Astrocyte of the spinal cord (primary cell): ENCODE data around the gene IGFL3.
A peak's percentile ranks its signal among the peaks of the same experiment; 100 is the strongest.
"Not testable (repeated sequence)": the region's sequence is repeated elsewhere in the genome, so short reads cannot be mapped to it uniquely, and the experiment has no call there.

Experiments
- DNase-seq: peaks from one replicate; pipeline ENCODE4 v3.0.0; 2011; ENCODE audit warnings: low read depth, low spot score
- H3K4me3 ChIP-seq: 2 replicates; pipeline ENCODE4 v1.5.1; 2011; ENCODE audit warnings: low read depth, mild to moderate bottlenecking, low read length, moderate library complexity
- CTCF ChIP-seq: IDR thresholded peaks from 2 replicates; pipeline ENCODE4 v1.5.1; 2012; ENCODE audit warnings: low read depth, mild to moderate bottlenecking, low read length, inconsistent platforms
- in situ Hi-C: cut with HindIII; loops from 2 replicates; pipeline ENCODE4 v1.10.0; 2017; ENCODE audit warnings: low sequenced_read_pairs

Gene IGFL3

GRCh38 chr19:46113726-46114125 lies 10.8 kb downstream of the IGFL3 start:
- in situ Hi-C loops: no loop called here
- TF ChIP-seq CTCF: no peak
- H3K4me3 ChIP-seq: no peak overlapping the region
- no peak for DNase-seq

GRCh38 chr19:46112527-46112926 lies 12.0 kb downstream of the IGFL3 start:
- in situ Hi-C loops: no loop called here

GRCh38 chr19:46111376-46111775 lies 13.1 kb downstream of the IGFL3 start:
- no peak for DNase-seq
- no peak overlapping the region for H3K4me3 ChIP-seq
- in situ Hi-C loops: no loop called here
- no peak for TF ChIP-seq CTCF

More at GRCh38 chr19:46112527-46112926, 12.0 kb downstream of the IGFL3 start:
- no peak for DNase-seq
- no peak for TF ChIP-seq CTCF
- no peak overlapping the region for H3K4me3 ChIP-seq

GRCh38 chr19:46109876-46110275 lies 14.6 kb downstream of the IGFL3 start:
- H3K4me3 ChIP-seq: no peak overlapping the region
- DNase-seq: no peak
- TF ChIP-seq CTCF: no peak
- in situ Hi-C loops: no loop called here

- no peak for TF ChIP-seq CTCF
- H3K4me3 ChIP-seq: no peak overlapping the region
- in situ Hi-C loops: no loop called here
- peak; percentile 59 for DNase-seq
These were observed 17.1 kb downstream of the IGFL3 start for GRCh38 chr19:46107371-46107770.

GRCh38 chr19:46102333-46102732 lies 22.2 kb downstream of the IGFL3 start:
- in situ Hi-C loops, H3K4me3 ChIP-seq, DNase-seq: not testable (repeated sequence)

GRCh38 chr19:46101293-46101692 lies 23.2 kb downstream of the IGFL3 start:
- in situ Hi-C loops: no loop called here
- H3K4me3 ChIP-seq: no peak overlapping the region
- no peak for TF ChIP-seq CTCF
- DNase-seq: no peak
